Measurements from ENCODE around the gene OSBPL8. TPM values are rescaled to one million over a fixed set of nuclear protein-coding genes. Genes with fewer than 3 reads are reported as not detected.

OSBPL8 gene
- total and polyA plus RNA-seq, 9 of the 15 experiments (the other 6 are each of a cell fraction or from before 2014, with no cell fraction given) = 17.4 to 82.7 (median 42.8) TPM

DNA sequence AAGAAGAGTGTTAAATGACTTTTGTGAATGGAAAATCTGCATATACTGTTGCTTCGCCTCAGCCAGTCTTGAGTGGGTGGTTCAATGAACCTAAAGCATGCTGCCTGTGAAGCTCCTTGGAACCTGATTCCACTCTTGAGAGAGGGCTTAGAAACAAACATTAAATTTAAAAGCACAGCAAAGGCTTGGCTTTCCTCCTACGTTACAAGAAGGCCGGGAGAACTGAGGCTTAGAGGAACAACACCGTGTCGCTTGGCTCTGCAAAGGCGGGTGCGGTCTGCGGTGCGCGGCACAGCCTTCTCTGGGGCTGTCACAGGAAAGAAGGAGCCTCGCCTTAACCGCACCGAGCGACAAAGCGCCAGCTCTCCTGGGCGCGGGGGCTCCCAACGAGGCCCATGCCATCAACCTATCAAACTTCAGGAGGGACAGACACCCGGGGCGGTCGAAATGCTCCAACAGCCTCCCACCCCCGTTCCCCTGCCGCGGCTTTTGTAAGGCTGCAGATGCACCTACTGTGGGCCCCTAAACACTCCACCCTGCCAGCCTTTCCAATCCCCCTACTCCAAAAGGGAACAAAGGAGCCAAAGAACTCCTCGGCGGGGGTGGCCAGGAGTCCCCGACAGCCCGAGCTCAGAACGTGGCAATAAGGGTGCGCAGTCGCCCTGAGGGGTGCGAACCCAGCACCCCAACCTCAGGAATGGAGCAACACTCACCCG is 729 bp downstream of the OSBPL8 start (continued):
- 0 out of 2 replicates have a peak, but pooled peaks have one; percentile 48 for TF ChIP-seq NBN (IDR thresholded peaks at IDR 0.05; ENCODE audit: low read depth)
- no peak for TF ChIP-seq BCOR (IDR thresholded peaks at IDR 0.05)
- no peak for TF ChIP-seq ZNF699 (CRISPR knock-in tag; IDR thresholded peaks at IDR 0.05; ENCODE audit: insufficient replicate concordance)
- TF ChIP-seq NR2C2 (CRISPR knock-in tag; IDR thresholded peaks at IDR 0.05) = no peak
- 0 out of 2 replicates have a peak, but pooled peaks have one; percentile 3 for TF ChIP-seq NR2C2 (tag; IDR thresholded peaks at IDR 0.05)
- peak; percentile 45 for TF ChIP-seq TAF1 (IDR thresholded peaks at IDR 0.05; ENCODE audit: control insufficient read depth, extremely low read depth, insufficient read depth, low read length, severe bottlenecking)
- TF ChIP-seq FOXM1 (IDR thresholded peaks at IDR 0.05; ENCODE audit: low read depth) = no peak
- 0 out of 2 replicates have a peak, but pooled peaks have one; percentile 41 for TF ChIP-seq FOXM1 (CRISPR knock-in tag; IDR thresholded peaks at IDR 0.05; ENCODE audit: low read depth)
- TF ChIP-seq, protein P1, sequence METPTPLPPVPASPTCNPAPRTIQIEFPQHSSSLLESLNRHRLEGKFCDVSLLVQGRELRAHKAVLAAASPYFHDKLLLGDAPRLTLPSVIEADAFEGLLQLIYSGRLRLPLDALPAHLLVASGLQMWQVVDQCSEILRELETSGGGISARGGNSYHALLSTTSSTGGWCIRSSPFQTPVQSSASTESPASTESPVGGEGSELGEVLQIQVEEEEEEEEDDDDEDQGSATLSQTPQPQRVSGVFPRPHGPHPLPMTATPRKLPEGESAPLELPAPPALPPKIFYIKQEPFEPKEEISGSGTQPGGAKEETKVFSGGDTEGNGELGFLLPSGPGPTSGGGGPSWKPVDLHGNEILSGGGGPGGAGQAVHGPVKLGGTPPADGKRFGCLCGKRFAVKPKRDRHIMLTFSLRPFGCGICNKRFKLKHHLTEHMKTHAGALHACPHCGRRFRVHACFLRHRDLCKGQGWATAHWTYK (CRISPR knock-in tag; IDR thresholded peaks at IDR 0.05) = no peak
- TF ChIP-seq, protein P2, sequence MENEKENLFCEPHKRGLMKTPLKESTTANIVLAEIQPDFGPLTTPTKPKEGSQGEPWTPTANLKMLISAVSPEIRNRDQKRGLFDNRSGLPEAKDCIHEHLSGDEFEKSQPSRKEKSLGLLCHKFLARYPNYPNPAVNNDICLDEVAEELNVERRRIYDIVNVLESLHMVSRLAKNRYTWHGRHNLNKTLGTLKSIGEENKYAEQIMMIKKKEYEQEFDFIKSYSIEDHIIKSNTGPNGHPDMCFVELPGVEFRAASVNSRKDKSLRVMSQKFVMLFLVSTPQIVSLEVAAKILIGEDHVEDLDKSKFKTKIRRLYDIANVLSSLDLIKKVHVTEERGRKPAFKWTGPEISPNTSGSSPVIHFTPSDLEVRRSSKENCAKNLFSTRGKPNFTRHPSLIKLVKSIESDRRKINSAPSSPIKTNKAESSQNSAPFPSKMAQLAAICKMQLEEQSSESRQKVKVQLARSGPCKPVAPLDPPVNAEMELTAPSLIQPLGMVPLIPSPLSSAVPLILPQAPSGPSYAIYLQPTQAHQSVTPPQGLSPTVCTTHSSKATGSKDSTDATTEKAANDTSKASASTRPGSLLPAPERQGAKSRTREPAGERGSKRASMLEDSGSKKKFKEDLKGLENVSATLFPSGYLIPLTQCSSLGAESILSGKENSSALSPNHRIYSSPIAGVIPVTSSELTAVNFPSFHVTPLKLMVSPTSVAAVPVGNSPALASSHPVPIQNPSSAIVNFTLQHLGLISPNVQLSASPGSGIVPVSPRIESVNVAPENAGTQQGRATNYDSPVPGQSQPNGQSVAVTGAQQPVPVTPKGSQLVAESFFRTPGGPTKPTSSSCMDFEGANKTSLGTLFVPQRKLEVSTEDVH (IDR thresholded peaks at IDR 0.05; ENCODE audit: low read depth, partially characterized antibody) = no peak
- TF ChIP-seq BACH1 (tag; IDR thresholded peaks at IDR 0.05) = 0 out of 2 replicates have a peak, but pooled peaks have one; percentile 7
- TF ChIP-seq, protein P3, sequence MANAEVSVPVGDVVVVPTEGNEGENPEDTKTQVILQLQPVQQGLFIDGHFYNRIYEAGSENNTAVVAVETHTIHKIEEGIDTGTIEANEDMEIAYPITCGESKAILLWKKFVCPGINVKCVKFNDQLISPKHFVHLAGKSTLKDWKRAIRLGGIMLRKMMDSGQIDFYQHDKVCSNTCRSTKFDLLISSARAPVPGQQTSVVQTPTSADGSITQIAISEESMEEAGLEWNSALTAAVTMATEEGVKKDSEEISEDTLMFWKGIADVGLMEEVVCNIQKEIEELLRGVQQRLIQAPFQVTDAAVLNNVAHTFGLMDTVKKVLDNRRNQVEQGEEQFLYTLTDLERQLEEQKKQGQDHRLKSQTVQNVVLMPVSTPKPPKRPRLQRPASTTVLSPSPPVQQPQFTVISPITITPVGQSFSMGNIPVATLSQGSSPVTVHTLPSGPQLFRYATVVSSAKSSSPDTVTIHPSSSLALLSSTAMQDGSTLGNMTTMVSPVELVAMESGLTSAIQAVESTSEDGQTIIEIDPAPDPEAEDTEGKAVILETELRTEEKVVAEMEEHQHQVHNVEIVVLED (CRISPR knock-in tag; IDR thresholded peaks at IDR 0.05) = no peak
- TF ChIP-seq, protein P4, sequence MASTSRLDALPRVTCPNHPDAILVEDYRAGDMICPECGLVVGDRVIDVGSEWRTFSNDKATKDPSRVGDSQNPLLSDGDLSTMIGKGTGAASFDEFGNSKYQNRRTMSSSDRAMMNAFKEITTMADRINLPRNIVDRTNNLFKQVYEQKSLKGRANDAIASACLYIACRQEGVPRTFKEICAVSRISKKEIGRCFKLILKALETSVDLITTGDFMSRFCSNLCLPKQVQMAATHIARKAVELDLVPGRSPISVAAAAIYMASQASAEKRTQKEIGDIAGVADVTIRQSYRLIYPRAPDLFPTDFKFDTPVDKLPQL (IDR thresholded peaks at IDR 0.05; ENCODE audit: extremely low read depth, insufficient read length) = no peak
- TF ChIP-seq, protein P5, sequence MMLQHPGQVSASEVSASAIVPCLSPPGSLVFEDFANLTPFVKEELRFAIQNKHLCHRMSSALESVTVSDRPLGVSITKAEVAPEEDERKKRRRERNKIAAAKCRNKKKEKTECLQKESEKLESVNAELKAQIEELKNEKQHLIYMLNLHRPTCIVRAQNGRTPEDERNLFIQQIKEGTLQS (IDR thresholded peaks at IDR 0.05) = no peak
- TF ChIP-seq, protein P5 (CRISPR knock-in tag; conservative IDR thresholded peaks at IDR 0.05) = no peak
- no peak for TF ChIP-seq CBFA2T2 (conservative IDR thresholded peaks at IDR 0.05)
- TF ChIP-seq, protein P6, sequence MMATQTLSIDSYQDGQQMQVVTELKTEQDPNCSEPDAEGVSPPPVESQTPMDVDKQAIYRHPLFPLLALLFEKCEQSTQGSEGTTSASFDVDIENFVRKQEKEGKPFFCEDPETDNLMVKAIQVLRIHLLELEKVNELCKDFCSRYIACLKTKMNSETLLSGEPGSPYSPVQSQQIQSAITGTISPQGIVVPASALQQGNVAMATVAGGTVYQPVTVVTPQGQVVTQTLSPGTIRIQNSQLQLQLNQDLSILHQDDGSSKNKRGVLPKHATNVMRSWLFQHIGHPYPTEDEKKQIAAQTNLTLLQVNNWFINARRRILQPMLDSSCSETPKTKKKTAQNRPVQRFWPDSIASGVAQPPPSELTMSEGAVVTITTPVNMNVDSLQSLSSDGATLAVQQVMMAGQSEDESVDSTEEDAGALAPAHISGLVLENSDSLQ (IDR thresholded peaks at IDR 0.05) = no peak
- no peak for TF ChIP-seq ZNF146 (CRISPR knock-in tag; IDR thresholded peaks at IDR 0.05; ENCODE audit: unreplicated experiment)
- 0 out of 4 replicates have a peak, but pooled peaks have one; percentile 14 to 53 for TF ChIP-seq SIN3A (IDR thresholded peaks at IDR 0.05; ENCODE audit: borderline replicate concordance in 2 of 2, control insufficient read depth in 1 of 2, low read depth in 2 of 2, low read length in 2 of 2)
